Muscle of arm (tissue), 14 donors: ENCODE measurements around the gene CDH13. TPM values are rescaled to one million over a fixed set of nuclear protein-coding genes. Genes with fewer than 3 reads are reported as not detected.

ENCODE experiments used
- DNase-seq: peaks from one replicate; pipeline ENCODE4 v3.0.0-alpha.2; 2013
- long read RNA-seq, 11 donors: transcript quantifications; one replicate each; lab custom pipeline, GENCODE V29; 2026
- polyA plus RNA-seq, 12 donors: library from polyadenylated mRNA; unstranded; fragments of 120-200 nt; gene quantifications; one replicate each; pipeline ENCODE4 v1.2.1, GENCODE V29; 2013; ENCODE audit not compliant: insufficient read length in 12 of 12

The CDH13 gene
- polyA plus RNA-seq: 10 to 100 TPM in 11 of 12 donors, not detected in 1; 28.8 to 58.8 (median 54.1) TPM
- long read RNA-seq, donor 1, partial matches to known transcripts: 5 of 5 reads
- long read RNA-seq, donor 1, other reads (novel, unspliced or antisense): 0 of 5 reads
- long read RNA-seq, donor 2, partial matches to known transcripts: 29 of 29 reads
- long read RNA-seq, donor 2, other reads (novel, unspliced or antisense): 0 of 29 reads
- long read RNA-seq, donor 3: 0 reads
- long read RNA-seq, donor 4, partial matches to known transcripts: 8 of 8 reads
- long read RNA-seq, donor 4, other reads (novel, unspliced or antisense): 0 of 8 reads
- long read RNA-seq, donor 5, partial matches to known transcripts: 19 of 19 reads
- long read RNA-seq, donor 5, other reads (novel, unspliced or antisense): 0 of 19 reads
- long read RNA-seq, donor 6, partial matches to known transcripts: 5 of 5 reads
- long read RNA-seq, donor 6, other reads (novel, unspliced or antisense): 0 of 5 reads
- long read RNA-seq, donor 7, partial matches to known transcripts: 7 of 7 reads
- long read RNA-seq, donor 7, other reads (novel, unspliced or antisense): 0 of 7 reads
- long read RNA-seq, donor 8, partial matches to known transcripts: 21 of 21 reads
- long read RNA-seq, donor 8, other reads (novel, unspliced or antisense): 0 of 21 reads
- long read RNA-seq, donor 9: 0 reads
- long read RNA-seq, donor 10, partial matches to known transcripts: 20 of 20 reads
- long read RNA-seq, donor 10, other reads (novel, unspliced or antisense): 0 of 20 reads
- long read RNA-seq, donor 11, partial matches to known transcripts: 16 of 16 reads
- long read RNA-seq, donor 11, other reads (novel, unspliced or antisense): 0 of 16 reads

GRCh38 chr16:82626791-82627261 is at the start of gene CDH13:
Gene CDH13, plus strand, starts transcription at chr16:82626969.
- DNase-seq: peak; percentile 19

GRCh38 chr16:82580298-82580890 is 46.4 kb upstream of the CDH13 start:
- DNase-seq: peak; percentile 14

GRCh38 chr16:82582975-82583374 is 43.8 kb upstream of the CDH13 start:
- DNase-seq: no peak

- DNase-seq: no peak
Measured at GRCh38 chr16:82583422-82583821, 43.3 kb upstream of the CDH13 start.

- no peak for DNase-seq
Measured at GRCh38 chr16:82584553-82585152, 42.1 kb upstream of the CDH13 start.

GRCh38 chr16:82585675-82586074 is 41.1 kb upstream of the CDH13 start:
- DNase-seq: no peak

- no peak for DNase-seq
Measured at GRCh38 chr16:82586130-82586529, 40.6 kb upstream of the CDH13 start.

GRCh38 chr16:82587289-82587688 is 39.5 kb upstream of the CDH13 start:
- DNase-seq: no peak

GRCh38 chr16:82589407-82589806 is 37.4 kb upstream of the CDH13 start:
- no peak for DNase-seq

- no peak for DNase-seq
Measured at GRCh38 chr16:82594114-82594513, 32.7 kb upstream of the CDH13 start.

- no peak for DNase-seq
Measured at GRCh38 chr16:82598771-82599170, 28.0 kb upstream of the CDH13 start.

- no peak for DNase-seq
Measured at GRCh38 chr16:82601989-82602640, 24.7 kb upstream of the CDH13 start.

- DNase-seq: peak; percentile 36
Measured at GRCh38 chr16:82603784-82604411, 22.9 kb upstream of the CDH13 start.

- DNase-seq: no peak
Measured at GRCh38 chr16:82605076-82605475, 21.7 kb upstream of the CDH13 start.

- no peak for DNase-seq
Measured at GRCh38 chr16:82605863-82606620, 20.7 kb upstream of the CDH13 start.

- DNase-seq: peak; percentile 17
Measured at GRCh38 chr16:82609140-82609539, 17.6 kb upstream of the CDH13 start.

GRCh38 chr16:82612263-82612662 is 14.5 kb upstream of the CDH13 start:
- DNase-seq: no peak

- no peak for DNase-seq
Measured at GRCh38 chr16:82616356-82616755, 10.4 kb upstream of the CDH13 start.

- no peak for DNase-seq
Measured at GRCh38 chr16:82621781-82622180, 5.0 kb upstream of the CDH13 start.

- DNase-seq: no peak
Measured at GRCh38 chr16:82623241-82623640, 3.5 kb upstream of the CDH13 start.
